Naive B cell (primary cell): ENCODE results near the gene SUPT3H. TPM values are rescaled to one million over a fixed set of nuclear protein-coding genes. Genes with fewer than 3 reads are reported as not detected.
A peak's percentile ranks its signal among the peaks of the same experiment; 100 is the strongest.

Experiments used
- ATAC-seq, 2 donors: fragments of 150-1000 bp; cut with Tn5 transposase; 2 replicates each; pipeline ENCODE4 v1.10.0; 2021; ENCODE audit warnings: low read depth in 2 of 2, mild to moderate bottlenecking in 2 of 2, moderate library complexity in 2 of 2
- DNase-seq: peaks from one replicate; pipeline ENCODE4 v3.0.0; 2022
- H3K27ac Mint-ChIP-seq, 6 donors: one replicate each; pipeline ENCODE4 v1.8.0; 2020 to 2022; ENCODE audit warnings: mild to moderate bottlenecking in 6 of 6, mixed read lengths in 6 of 6, moderate library complexity in 5 of 6, inconsistent platforms in 2 of 6
- H3K27me3 Mint-ChIP-seq, 3 donors: one replicate each; pipeline ENCODE4 v1.8.0; 2021 to 2022; ENCODE audit warnings: mixed read lengths in 3 of 3, mild to moderate bottlenecking in 1 of 3
- H3K36me3 Mint-ChIP-seq, 2 donors: one replicate each; pipeline ENCODE4 v1.8.0; 2020 to 2022; ENCODE audit warnings: mixed read lengths in 2 of 2, inconsistent platforms in 1 of 2, mild to moderate bottlenecking in 1 of 2
- H3K4me1 Mint-ChIP-seq, 3 donors: one replicate each; pipeline ENCODE4 v1.8.0; 2020 to 2022; ENCODE audit warnings: mixed read lengths in 3 of 3, inconsistent platforms in 1 of 3, mild to moderate bottlenecking in 1 of 3, moderate library complexity in 1 of 3
- H3K4me3 Mint-ChIP-seq, 8 donors: one replicate each; pipeline ENCODE4 v1.8.0; 2020 to 2022; ENCODE audit warnings: mild to moderate bottlenecking in 8 of 8, mixed read lengths in 8 of 8, moderate library complexity in 8 of 8, inconsistent platforms in 2 of 8
- H3K9me3 Mint-ChIP-seq, 7 donors: one replicate each; pipeline ENCODE4 v1.8.0; 2020 to 2022; ENCODE audit warnings: mixed read lengths in 7 of 7, mild to moderate bottlenecking in 5 of 7, inconsistent platforms in 2 of 7, moderate library complexity in 1 of 7
- polyA plus RNA-seq, 6 donors: library from polyadenylated mRNA; unstranded; fragments of 300-500 nt; fragmentation: Illumina TruSeq; gene quantifications; one replicate each; pipeline ENCODE4 v1.2.3, GENCODE V29; 2021; ENCODE audit warnings: low read depth in 6 of 6

SUPT3H gene
- polyA plus RNA-seq, 6 donors from 2014 or later, result 3.7 to 8.6 (median 6.7) TPM

DNA sequence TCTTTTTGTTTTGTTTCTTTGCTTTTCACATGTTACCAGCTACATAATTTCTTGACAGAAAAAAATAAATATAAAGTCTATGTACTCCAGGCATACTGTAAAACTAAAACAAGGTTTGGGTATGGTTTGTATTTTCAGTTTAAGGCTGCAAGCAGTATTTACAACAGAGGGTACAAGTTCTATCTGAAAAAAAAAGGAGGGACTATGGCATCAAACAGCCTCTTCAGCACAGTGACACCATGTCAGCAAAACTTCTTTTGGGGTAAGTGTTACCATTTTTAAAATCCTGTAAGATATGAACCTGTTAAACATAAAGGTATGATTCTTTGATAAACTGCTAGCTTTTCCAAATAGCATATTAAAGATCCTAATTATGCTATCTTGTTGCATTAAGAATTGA is 49.2 kb downstream of the SUPT3H start:
- Mint-ChIP-seq H3K4me1 (peaks cover 3 to 11% (median 7%) of the 10 kb centered on the region in 3 donors), H3K27me3 (no peaks in the 10 kb centered on the region), H3K9me3 (no peaks in the 10 kb centered on the region), H3K36me3 (no peaks in the 10 kb centered on the region), H3K27ac (no peak overlapping the region), H3K4me3 (no peak overlapping the region)
- no peak for ATAC-seq
- DNase-seq, result no peak

GRCh38 chr6:45327956-45328522 is 49.7 kb downstream of the SUPT3H start, which contains the start of gene RUNX2:
TSS of gene RUNX2 (plus strand) at chr6:45328330. CDS start at chr6:45328727, 397 bp downstream.
- no peak within 1 kb of the TSS for H3K27ac Mint-ChIP-seq
- DNase-seq (no peak), ATAC-seq (no peak)

DNA sequence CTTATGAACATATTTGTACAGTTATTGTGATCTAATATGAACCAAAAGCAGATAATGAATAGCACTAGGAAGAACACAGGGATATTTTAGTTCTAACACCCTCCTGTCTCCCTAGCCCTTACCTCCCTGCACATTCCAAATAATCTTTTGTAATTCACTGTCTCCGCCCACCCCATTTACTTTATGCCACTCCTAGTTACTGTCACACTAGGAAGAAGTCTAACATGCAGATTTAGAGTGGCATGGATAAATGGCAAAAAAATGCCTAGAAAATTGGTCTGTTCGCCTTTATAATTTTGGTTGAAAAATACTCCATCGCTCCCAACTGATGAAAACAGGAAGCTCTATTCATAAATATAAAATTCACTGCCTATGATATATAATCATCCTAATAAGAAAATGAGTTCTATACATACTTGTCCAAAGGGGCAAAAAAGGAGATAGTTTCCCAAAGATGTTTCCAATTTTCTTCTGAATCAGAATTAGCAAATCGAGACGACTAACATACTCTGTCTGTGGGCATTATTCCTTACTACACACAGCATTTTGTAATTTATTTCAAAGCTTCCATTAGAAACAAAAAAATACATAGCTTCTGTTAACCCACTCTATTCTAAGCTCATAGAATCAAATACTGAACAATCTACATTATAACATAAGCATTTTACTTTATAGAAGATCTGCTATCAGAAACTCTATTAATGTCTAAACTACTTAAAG is 50.9 kb downstream of the SUPT3H start:
- ATAC-seq (no peak), DNase-seq (no peak)
- no peaks in the 10 kb centered on the region for H3K9me3 Mint-ChIP-seq
- no peaks in the 10 kb centered on the region for H3K27me3 Mint-ChIP-seq
- H3K36me3 Mint-ChIP-seq, result no peaks in the 10 kb centered on the region
- no peak overlapping the region for H3K4me3 Mint-ChIP-seq
- no peak overlapping the region for H3K27ac Mint-ChIP-seq
- H3K4me1 Mint-ChIP-seq, result peaks cover 8 to 23% (median 15%) of the 10 kb centered on the region in 3 donors

More at GRCh38 chr6:45327956-45328522, 49.7 kb downstream of the SUPT3H start, which contains the start of gene RUNX2:
- Mint-ChIP-seq H3K36me3 (no peaks in the 10 kb centered on the region), H3K4me3 (no peak within 1 kb of the TSS), H3K27me3 (no peaks in the 10 kb centered on the region), H3K9me3 (no peaks in the 10 kb centered on the region), H3K4me1 (peaks cover 8 to 16% (median 12%) of the 10 kb centered on the region in 3 donors)

GRCh38 chr6:45323656-45324224 is 54.0 kb downstream of the SUPT3H start:
- peak in 1 of 2 donors; percentile 21 for ATAC-seq
- H3K27ac Mint-ChIP-seq, result no peak overlapping the region
- H3K9me3 Mint-ChIP-seq, result no peaks in the 10 kb centered on the region
- peak overlapping the region in 3 of 8 donors; percentile 3 to 40 (median 7) for H3K4me3 Mint-ChIP-seq
- DNase-seq, result no peak
- no peaks in the 10 kb centered on the region for H3K36me3 Mint-ChIP-seq
- H3K4me1 Mint-ChIP-seq, result peaks cover 8 to 21% (median 15%) of the 10 kb centered on the region in 3 donors
- H3K27me3 Mint-ChIP-seq, result no peaks in the 10 kb centered on the region

- H3K27me3 Mint-ChIP-seq, result no peaks in the 10 kb centered on the region
- no peak for DNase-seq
- peaks cover 0 to 4% (median 0%) of the 10 kb centered on the region in 7 donors for H3K9me3 Mint-ChIP-seq
- H3K4me1 Mint-ChIP-seq, result peaks cover 5 to 21% (median 15%) of the 10 kb centered on the region in 3 donors
- peaks cover 0 to 11% of the 10 kb centered on the region in 2 donors for H3K36me3 Mint-ChIP-seq
- ATAC-seq, result no peak
- H3K4me3 Mint-ChIP-seq, result no peak overlapping the region
- no peak overlapping the region for H3K27ac Mint-ChIP-seq
Measured at GRCh38 chr6:45320349-45320748, 57.4 kb downstream of the SUPT3H start.

GRCh38 chr6:45314146-45314545 is 63.6 kb downstream of the SUPT3H start:
- H3K4me3 Mint-ChIP-seq, result no peak overlapping the region
- no peak for ATAC-seq
- H3K9me3 Mint-ChIP-seq, result peaks cover 0 to 8% (median 3%) of the 10 kb centered on the region in 7 donors
- peak overlapping the region in 1 of 6 donors; percentile 47 for H3K27ac Mint-ChIP-seq
- peaks cover 32 to 49% (median 40%) of the 10 kb centered on the region in 3 donors for H3K4me1 Mint-ChIP-seq
- DNase-seq, result no peak
- H3K27me3 Mint-ChIP-seq, result no peaks in the 10 kb centered on the region
- H3K36me3 Mint-ChIP-seq, result peaks cover 0 to 19% of the 10 kb centered on the region in 2 donors

DNA sequence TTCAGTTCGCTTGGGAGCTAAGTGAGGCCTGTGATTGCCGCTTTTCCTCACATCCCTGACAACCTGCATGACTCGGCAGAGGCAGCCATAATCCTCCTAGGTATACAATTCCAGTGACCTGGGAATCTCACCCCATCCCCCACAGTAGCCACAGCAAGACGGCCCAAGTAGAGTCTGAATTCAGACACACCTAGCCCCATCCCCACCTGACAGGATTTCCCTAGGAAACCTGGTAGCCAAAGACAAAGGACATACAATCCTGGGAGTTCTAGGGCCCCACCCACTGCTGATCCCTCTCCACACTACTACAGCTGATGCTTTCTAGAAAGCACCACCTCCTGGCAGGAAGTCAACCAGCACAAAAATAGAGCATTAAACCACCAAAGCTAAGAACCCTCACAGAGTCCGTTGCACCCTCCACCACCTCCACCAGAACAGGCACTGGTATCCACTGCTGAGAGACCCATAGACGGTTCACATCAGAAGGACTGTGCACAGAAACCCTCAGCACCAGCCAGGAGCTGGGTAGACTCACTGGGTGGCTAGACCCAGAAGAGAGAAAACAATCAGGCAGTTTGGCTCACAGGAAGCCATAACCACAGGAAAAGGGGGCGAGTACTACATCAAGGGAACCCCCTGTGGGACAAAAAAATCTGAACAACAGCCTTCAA is 67.5 kb downstream of the SUPT3H start:
- peaks cover 32 to 56% (median 50%) of the 10 kb centered on the region in 3 donors for H3K4me1 Mint-ChIP-seq
- no peaks in the 10 kb centered on the region for H3K27me3 Mint-ChIP-seq
- ATAC-seq (peak; percentile 25 to 49), DNase-seq (no peak)
- H3K36me3 Mint-ChIP-seq, result peaks cover 6 to 26% of the 10 kb centered on the region in 2 donors
- peak overlapping the region; percentile 12 to 75 (median 64) for H3K27ac Mint-ChIP-seq
- H3K4me3 Mint-ChIP-seq, result peak overlapping the region; percentile 54 to 90 (median 74)
- peaks cover 0 to 9% (median 4%) of the 10 kb centered on the region in 7 donors for H3K9me3 Mint-ChIP-seq

DNA sequence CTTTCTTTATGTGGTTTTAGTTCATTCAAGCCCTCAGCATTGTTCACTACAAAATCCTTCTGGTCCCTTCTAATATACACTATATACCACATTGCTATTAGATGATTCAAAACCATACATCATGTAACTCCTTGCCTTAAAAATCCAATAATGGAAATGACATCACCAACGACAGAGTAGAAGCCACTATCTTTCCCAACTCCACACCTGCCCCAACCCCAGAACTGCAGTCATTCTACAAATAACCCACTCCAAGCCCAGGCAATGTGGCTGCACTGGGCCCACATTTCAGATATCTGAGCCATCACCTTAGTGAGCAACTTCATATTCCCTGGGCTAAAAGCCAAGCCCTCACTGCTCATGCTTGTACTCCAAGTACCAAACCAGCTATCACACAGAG is 72.2 kb downstream of the SUPT3H start:
- ATAC-seq, result no peak
- Mint-ChIP-seq H3K27ac (no peak overlapping the region), H3K27me3 (no peaks in the 10 kb centered on the region), H3K4me1 (peaks cover 12 to 26% (median 24%) of the 10 kb centered on the region in 3 donors), H3K9me3 (peaks cover 2 to 9% (median 4%) of the 10 kb centered on the region in 7 donors), H3K36me3 (peaks cover 6 to 26% of the 10 kb centered on the region in 2 donors), H3K4me3 (no peak overlapping the region)
- DNase-seq, result no peak

GRCh38 chr6:45302832-45303231 is 74.9 kb downstream of the SUPT3H start:
- no peaks in the 10 kb centered on the region for H3K27me3 Mint-ChIP-seq
- ATAC-seq (no peak), DNase-seq (no peak)
- no peak overlapping the region for H3K27ac Mint-ChIP-seq
- H3K36me3 Mint-ChIP-seq, result peaks cover 3 to 15% of the 10 kb centered on the region in 2 donors
- peaks cover 0 to 9% (median 4%) of the 10 kb centered on the region in 3 donors for H3K4me1 Mint-ChIP-seq
- H3K9me3 Mint-ChIP-seq, result peaks cover 0 to 6% (median 2%) of the 10 kb centered on the region in 7 donors
- no peak overlapping the region for H3K4me3 Mint-ChIP-seq

DNA sequence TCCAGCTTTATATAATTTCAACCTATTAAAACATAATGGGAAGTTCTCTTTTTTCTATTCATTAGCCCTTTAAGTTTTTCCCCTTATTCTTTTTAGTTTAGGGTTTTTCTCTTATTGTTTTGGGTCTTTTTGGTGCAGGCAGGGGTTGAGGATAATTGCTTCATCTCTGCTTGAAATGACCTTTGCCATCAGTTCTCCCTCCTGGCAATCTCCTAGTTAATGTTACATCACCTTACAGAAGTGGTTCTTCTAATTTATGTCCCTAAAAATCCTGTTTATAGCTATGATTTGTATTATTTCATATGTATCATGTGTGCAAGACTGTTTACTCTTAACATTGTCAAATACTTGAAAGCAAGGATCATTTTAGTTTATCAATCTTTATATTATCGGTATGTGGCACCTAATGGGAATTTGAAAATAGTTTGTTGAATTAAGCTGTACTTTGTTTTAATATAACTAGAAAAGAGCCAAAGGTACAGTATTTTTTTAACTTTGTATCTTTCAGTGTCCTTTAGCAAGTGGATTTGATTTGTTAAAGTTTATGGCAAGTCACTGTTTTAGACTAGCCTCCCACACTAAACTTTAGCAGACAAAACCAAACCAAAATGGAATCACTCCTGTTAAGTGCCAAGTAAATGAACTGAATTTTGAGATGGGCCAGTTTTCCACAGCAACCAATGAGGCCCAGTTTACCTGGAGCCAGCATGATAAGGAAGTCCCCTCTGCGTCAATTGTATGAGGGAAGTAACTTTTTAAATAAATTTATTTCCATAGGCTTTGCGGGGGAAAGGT is 76.2 kb downstream of the SUPT3H start:
- DNase-seq (no peak), ATAC-seq (no peak)
- Mint-ChIP-seq H3K4me3 (no peak overlapping the region), H3K36me3 (peaks cover 0 to 11% of the 10 kb centered on the region in 2 donors), H3K9me3 (peaks cover 0 to 6% (median 2%) of the 10 kb centered on the region in 7 donors), H3K27me3 (no peaks in the 10 kb centered on the region), H3K27ac (peak overlapping the region in 1 of 6 donors; percentile 12), H3K4me1 (peaks cover 0 to 5% (median 0%) of the 10 kb centered on the region in 3 donors)

- Mint-ChIP-seq H3K4me3 (no peak overlapping the region), H3K4me1 (peaks cover 0 to 5% (median 0%) of the 10 kb centered on the region in 3 donors), H3K9me3 (peaks cover 0 to 2% (median 0%) of the 10 kb centered on the region in 7 donors), H3K36me3 (peaks cover 0 to 5% of the 10 kb centered on the region in 2 donors), H3K27ac (no peak overlapping the region), H3K27me3 (no peaks in the 10 kb centered on the region)
- ATAC-seq (no peak), DNase-seq (no peak)
Measured at GRCh38 chr6:45300736-45301135, 77.0 kb downstream of the SUPT3H start.

DNA sequence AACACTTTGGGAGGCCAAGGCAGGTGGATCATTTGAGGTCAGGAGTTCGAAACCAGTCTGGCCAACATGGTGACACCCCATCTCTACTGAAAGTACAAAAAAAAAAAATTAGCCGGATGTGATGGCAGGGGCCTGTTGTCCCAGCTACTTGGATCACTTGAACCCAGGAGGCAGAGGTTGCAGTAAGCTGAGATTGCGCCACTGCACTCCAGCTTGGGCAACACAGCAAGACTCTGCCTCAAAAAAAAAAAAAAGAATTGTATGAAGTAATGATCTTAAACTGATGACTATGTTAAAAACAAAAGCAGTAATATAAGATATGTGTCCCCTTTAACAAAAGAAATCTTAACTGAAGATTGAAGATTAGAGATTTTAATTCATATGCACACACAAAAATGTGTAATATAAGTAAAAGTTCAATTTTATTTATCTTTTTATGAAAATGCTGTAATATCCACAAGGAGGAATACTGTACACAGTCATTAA is 78.6 kb downstream of the SUPT3H start:
- peaks cover 0 to 7% of the 10 kb centered on the region in 2 donors for H3K36me3 Mint-ChIP-seq
- no peak for DNase-seq
- H3K4me1 Mint-ChIP-seq, result peaks cover 0 to 8% (median 2%) of the 10 kb centered on the region in 3 donors
- H3K4me3 Mint-ChIP-seq, result no peak overlapping the region
- no peak for ATAC-seq
- no peak overlapping the region for H3K27ac Mint-ChIP-seq
- peaks cover 0 to 5% (median 0%) of the 10 kb centered on the region in 7 donors for H3K9me3 Mint-ChIP-seq
- H3K27me3 Mint-ChIP-seq, result no peaks in the 10 kb centered on the region
